Loucy (cell line): ENCODE results near the gene ACTG1.
A peak's percentile ranks its signal among the peaks of the same experiment; 100 is the strongest.

ENCODE experiments used
- H2AFZ ChIP-seq: fragments of 200-600 bp; sonication (generic); 2 replicates; pipeline ENCODE4 v1.6.0; 2016; ENCODE audit warnings: antibody characterized with exemption, mild to moderate bottlenecking, low read length, moderate library complexity
- H3F3A ChIP-seq: fragments of 200-600 bp; 2 replicates; pipeline ENCODE4 v1.6.0; 2016; ENCODE audit warnings: antibody characterized with exemption, low read depth, mild to moderate bottlenecking
- H3K27me3 ChIP-seq: fragments of 200-600 bp; sonication (generic); 2 replicates; pipeline ENCODE4 v1.6.1; 2014; ENCODE audit warnings: low read length, mild to moderate bottlenecking; ENCODE audit not compliant: insufficient read depth, poor library complexity, severe bottlenecking
- H3K36me3 ChIP-seq: fragments of 200-600 bp; sonication (generic); 2 replicates; pipeline ENCODE4 v1.6.1; 2016; ENCODE audit warnings: low read length; ENCODE audit not compliant: insufficient read depth
- H3K4me1 ChIP-seq: fragments of 200-600 bp; sonication (generic); 2 replicates; pipeline ENCODE4 v1.5.1; 2014; ENCODE audit warnings: low read length, mild to moderate bottlenecking; ENCODE audit not compliant: insufficient read depth, poor library complexity, severe bottlenecking
- H3K4me2 ChIP-seq: fragments of 200-600 bp; sonication (generic); 2 replicates; pipeline ENCODE4 v1.6.0; 2014; ENCODE audit warnings: antibody characterized with exemption, low read length, low read depth, mild to moderate bottlenecking; ENCODE audit not compliant: poor library complexity, severe bottlenecking
- H3K4me3 ChIP-seq: fragments of 200-600 bp; sonication (generic); 2 replicates; pipeline ENCODE4 v1.5.1; 2014; ENCODE audit warnings: low read length, mild to moderate bottlenecking, mixed read lengths; ENCODE audit not compliant: poor library complexity, severe bottlenecking
- H3K79me2 ChIP-seq: fragments of 200-600 bp; sonication (generic); 2 replicates; pipeline ENCODE4 v1.6.1; 2014; ENCODE audit warnings: low read length; ENCODE audit not compliant: insufficient read depth
- H3K9ac ChIP-seq: fragments of 200-600 bp; sonication (generic); 2 replicates; pipeline ENCODE4 v1.6.0; 2014; ENCODE audit warnings: mild to moderate bottlenecking, low read depth, low read length, moderate library complexity; ENCODE audit not compliant: poor library complexity, severe bottlenecking
- H3K9me2 ChIP-seq: fragments of 200-600 bp; sonication (generic); replicated peaks from 2 replicates; pipeline ENCODE4 v1.6.1; 2016; ENCODE audit warnings: low read depth, low read length, mixed read lengths
- H3K9me3 ChIP-seq: fragments of 200-600 bp; sonication (generic); 2 replicates; pipeline ENCODE4 v1.6.1; 2014; ENCODE audit warnings: mild to moderate bottlenecking, antibody characterized with exemption, low read length, low read depth; ENCODE audit not compliant: insufficient read depth
- H4K20me1 ChIP-seq: fragments of 200-600 bp; sonication (generic); 2 replicates; pipeline ENCODE4 v1.6.0; 2014; ENCODE audit warnings: antibody characterized with exemption, low read length, mild to moderate bottlenecking; ENCODE audit not compliant: insufficient read depth, poor library complexity, severe bottlenecking
- EZH2phosphoT487 ChIP-seq: fragments of 200-600 bp; IDR thresholded peaks from 2 replicates; pipeline ENCODE4 v1.6.1; 2018; ENCODE audit warnings: antibody characterized with exemption, mild to moderate bottlenecking, moderate library complexity, borderline replicate concordance
- TF ChIP-seq, protein P1 (sequence below): fragments of 200-600 bp; sonication (generic); conservative IDR thresholded peaks from 2 replicates; pipeline ENCODE4 v1.5.1; 2014; ENCODE audit warnings: mild to moderate bottlenecking, antibody characterized with exemption, low read length

ACTG1 gene

DNA sequence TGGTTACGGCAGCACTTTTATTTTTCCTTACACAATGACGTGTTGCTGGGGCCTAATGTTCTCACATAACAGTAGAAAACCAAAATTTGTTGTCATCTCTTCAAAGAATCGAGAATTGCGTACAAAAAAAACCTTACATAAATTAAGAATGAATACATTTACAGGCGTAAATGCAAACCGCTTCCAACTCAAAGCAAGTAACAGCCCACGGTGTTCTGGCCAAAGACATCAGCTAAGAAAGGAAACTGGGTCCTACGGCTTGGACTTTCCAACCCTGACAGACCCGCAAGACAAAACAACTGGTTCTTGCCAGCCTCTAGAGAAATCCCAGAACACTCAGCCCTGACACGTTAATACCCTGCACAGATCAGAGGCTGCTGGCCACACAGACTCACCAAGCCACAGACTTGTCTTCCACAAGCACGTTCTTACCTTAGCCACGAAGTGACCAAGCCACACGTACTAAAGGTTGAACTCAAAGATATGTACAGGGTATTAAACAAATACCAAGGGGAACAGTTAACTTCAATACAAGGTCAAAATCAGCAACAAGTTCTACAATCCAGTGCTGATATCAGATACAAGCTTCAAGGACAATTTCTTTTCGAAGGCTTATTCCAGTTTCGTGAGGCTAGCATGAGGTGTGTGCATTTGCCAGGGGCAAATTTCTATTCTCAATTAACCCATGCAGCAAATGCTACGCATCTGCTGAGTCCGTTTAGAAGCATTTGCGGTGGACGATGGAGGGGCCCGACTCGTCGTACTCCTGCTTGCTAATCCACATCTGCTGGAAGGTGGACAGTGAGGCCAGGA is 2.4 kb downstream of the ACTG1 start:
- Histone ChIP-seq H4K20me1 (peaks cover 50% of the 10 kb centered on the region), H3K4me3 (peak overlapping the region; percentile 97), H3K4me2 (peak overlapping the region; percentile 84), H2AFZ (no peak overlapping the region), H3K9me2 (no peaks in the 10 kb centered on the region), H3K27me3 (peaks cover 30% of the 10 kb centered on the region), H3K4me1 (peaks cover 26% of the 10 kb centered on the region), H3K9ac (peak overlapping the region; percentile 100), H3K79me2 (peaks cover 72% of the 10 kb centered on the region), H3K36me3 (peaks cover 39% of the 10 kb centered on the region), H3K9me3 (no peaks in the 10 kb centered on the region), H3F3A (peaks cover 14% of the 10 kb centered on the region)
- TF ChIP-seq, protein P1, sequence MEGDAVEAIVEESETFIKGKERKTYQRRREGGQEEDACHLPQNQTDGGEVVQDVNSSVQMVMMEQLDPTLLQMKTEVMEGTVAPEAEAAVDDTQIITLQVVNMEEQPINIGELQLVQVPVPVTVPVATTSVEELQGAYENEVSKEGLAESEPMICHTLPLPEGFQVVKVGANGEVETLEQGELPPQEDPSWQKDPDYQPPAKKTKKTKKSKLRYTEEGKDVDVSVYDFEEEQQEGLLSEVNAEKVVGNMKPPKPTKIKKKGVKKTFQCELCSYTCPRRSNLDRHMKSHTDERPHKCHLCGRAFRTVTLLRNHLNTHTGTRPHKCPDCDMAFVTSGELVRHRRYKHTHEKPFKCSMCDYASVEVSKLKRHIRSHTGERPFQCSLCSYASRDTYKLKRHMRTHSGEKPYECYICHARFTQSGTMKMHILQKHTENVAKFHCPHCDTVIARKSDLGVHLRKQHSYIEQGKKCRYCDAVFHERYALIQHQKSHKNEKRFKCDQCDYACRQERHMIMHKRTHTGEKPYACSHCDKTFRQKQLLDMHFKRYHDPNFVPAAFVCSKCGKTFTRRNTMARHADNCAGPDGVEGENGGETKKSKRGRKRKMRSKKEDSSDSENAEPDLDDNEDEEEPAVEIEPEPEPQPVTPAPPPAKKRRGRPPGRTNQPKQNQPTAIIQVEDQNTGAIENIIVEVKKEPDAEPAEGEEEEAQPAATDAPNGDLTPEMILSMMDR: no peak
- TF ChIP-seq EZH2phosphoT487: no peak

DNA sequence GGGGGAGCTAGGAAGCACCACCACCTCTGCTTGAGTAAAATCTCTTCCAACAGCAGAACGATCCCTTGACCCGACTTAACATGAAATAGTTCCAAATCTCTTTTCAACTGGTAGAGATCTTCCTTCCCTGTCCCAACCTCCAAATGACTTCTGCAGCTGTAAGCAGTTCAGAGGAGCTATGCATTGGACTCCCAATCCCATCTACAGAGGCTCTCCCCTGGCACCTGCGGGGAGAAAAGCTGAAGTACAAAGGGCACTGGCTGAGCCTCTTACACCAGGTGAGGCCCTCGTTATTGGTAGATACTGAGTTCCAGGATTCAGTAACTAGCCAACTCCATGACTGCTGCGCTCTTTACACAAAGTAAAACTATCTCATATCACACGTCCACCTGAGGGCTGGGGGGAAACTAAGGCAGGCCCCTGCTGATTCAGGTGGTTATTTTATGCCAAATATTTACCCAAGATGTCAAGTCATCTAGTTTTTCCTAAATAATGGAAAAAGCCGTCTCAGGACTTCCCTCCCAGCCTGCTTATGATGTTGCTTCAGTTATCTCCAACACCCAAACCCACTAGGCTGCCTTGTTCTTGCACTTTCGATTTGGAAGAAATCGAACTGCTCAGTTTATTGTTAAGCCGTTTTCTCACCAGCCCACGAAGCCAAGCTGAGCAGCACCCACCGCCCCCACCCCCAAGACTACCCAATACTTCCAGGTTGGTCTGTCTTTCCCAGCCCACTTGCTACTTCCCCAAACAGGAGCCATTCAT is 3.2 kb downstream of the ACTG1 start:
- TF ChIP-seq EZH2phosphoT487: no peak
- TF ChIP-seq, protein P1: no peak
- peaks cover 39% of the 10 kb centered on the region for H3K36me3 ChIP-seq

DNA sequence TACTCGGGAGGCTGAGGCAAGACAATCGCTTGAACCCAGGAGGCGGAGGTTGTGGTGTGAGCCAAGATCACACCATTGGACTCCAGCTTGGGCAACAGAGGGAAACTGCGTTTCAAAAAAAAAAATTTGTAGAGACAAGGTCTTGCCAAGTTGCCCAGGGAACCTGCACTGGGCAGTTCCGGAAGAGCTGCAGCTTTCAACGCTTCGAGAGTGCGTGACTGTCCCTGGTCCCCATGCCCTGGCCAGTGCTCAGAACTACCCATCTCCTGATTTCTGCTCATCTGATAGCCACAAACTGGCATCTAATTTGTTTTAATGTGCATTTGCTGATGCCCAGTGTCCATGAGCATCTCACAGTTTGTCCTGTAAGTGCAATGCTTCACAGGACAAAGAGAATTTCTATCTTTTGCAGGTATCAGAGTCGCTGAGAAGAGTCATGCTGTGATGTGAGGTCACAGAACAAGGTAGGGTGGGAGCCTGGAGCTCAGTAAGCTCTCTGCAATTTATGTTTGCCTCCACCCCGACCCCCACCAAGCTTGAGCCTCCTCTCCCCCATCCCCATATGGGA is 3.9 kb downstream of the ACTG1 start:
- Histone ChIP-seq H4K20me1 (peaks cover 50% of the 10 kb centered on the region), H3K4me3 (peak overlapping the region; percentile 97), H3K9ac (peak overlapping the region; percentile 100), H3K4me2 (peak overlapping the region; percentile 84), H3K36me3 (peaks cover 39% of the 10 kb centered on the region), H3K79me2 (peaks cover 62% of the 10 kb centered on the region), H3K27me3 (peaks cover 30% of the 10 kb centered on the region), H3F3A (peaks cover 14% of the 10 kb centered on the region), H2AFZ (no peak overlapping the region), H3K4me1 (peaks cover 26% of the 10 kb centered on the region), H3K9me3 (no peaks in the 10 kb centered on the region), H3K9me2 (no peaks in the 10 kb centered on the region)
- TF ChIP-seq, protein P1: no peak
- no peak for TF ChIP-seq EZH2phosphoT487

More for the DNA sequence above, 3.2 kb downstream of the ACTG1 start:
- H3K9ac ChIP-seq: peak overlapping the region; percentile 100
- H3K4me2 ChIP-seq: peak overlapping the region; percentile 84
- no peak overlapping the region for H2AFZ ChIP-seq
- H3K79me2 ChIP-seq: peaks cover 69% of the 10 kb centered on the region
- peak overlapping the region; percentile 97 for H3K4me3 ChIP-seq
- H3K4me1 ChIP-seq: peaks cover 26% of the 10 kb centered on the region
- H3K27me3 ChIP-seq: peaks cover 30% of the 10 kb centered on the region
- H4K20me1 ChIP-seq: peaks cover 50% of the 10 kb centered on the region
- H3F3A ChIP-seq: peaks cover 14% of the 10 kb centered on the region
- H3K9me2 ChIP-seq: no peaks in the 10 kb centered on the region
- H3K9me3 ChIP-seq: no peaks in the 10 kb centered on the region
